ENCODE data around the gene FAR1. TPM values are rescaled to one million over a fixed set of nuclear protein-coding genes. Genes with fewer than 3 reads are reported as not detected.

Gene FAR1
- total and polyA plus RNA-seq, 2 of the 4 experiments (the other 2 are of a cell fraction): 35.3 to 119 TPM

DNA sequence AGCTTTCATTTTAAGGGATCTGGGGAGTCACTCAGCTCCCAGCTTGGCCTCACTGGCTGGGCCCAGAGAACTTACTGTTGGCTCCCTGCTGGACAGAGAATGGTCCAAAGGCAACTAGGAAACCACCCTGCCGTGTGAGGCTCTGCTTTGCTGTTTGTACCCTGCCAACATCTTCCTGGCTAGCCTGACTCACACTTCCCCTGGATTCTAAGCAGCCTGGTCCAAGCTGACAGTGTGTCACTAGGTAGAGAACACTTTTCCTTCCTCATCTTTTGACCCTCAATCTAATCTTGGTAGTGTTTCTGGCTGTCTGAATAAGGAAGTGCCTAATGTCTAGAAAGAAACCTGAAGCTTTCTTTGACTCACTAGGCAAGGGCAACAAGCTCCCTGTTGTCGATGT lies 76.7 kb downstream of the FAR1 start:
- ATAC-seq (ENCODE audit: low read depth): no peak
- no peak overlapping the region for H3K18ac ChIP-seq (ENCODE audit: low read depth, low read length)
- H2BK20ac ChIP-seq (ENCODE audit: low read depth, low read length): no peak overlapping the region
- H3K36me3 ChIP-seq (ENCODE audit: control insufficient read depth, insufficient read depth, low read length): no peaks in the 10 kb centered on the region
- H2BK5ac ChIP-seq (ENCODE audit: low read depth, low read length, poor library complexity, severe bottlenecking): no peak overlapping the region
- TF ChIP-seq MAZ (IDR thresholded peaks at IDR 0.05; ENCODE audit: borderline replicate concordance, low read depth, low read length) (no peak), FOS (IDR thresholded peaks at IDR 0.05; ENCODE audit: low read depth, low read length) (no peak), RCOR1 (IDR thresholded peaks at IDR 0.05; ENCODE audit: insufficient replicate concordance, low read length) (no peak), MAFK (IDR thresholded peaks at IDR 0.05; ENCODE audit: low read depth, low read length) (no peak), BHLHE40 (IDR thresholded peaks at IDR 0.05; ENCODE audit: low read depth, low read length) (no peak), NFE2L2 (IDR thresholded peaks at IDR 0.05; ENCODE audit: low read depth, low read length) (no peak)
- TF ChIP-seq, protein P1, sequence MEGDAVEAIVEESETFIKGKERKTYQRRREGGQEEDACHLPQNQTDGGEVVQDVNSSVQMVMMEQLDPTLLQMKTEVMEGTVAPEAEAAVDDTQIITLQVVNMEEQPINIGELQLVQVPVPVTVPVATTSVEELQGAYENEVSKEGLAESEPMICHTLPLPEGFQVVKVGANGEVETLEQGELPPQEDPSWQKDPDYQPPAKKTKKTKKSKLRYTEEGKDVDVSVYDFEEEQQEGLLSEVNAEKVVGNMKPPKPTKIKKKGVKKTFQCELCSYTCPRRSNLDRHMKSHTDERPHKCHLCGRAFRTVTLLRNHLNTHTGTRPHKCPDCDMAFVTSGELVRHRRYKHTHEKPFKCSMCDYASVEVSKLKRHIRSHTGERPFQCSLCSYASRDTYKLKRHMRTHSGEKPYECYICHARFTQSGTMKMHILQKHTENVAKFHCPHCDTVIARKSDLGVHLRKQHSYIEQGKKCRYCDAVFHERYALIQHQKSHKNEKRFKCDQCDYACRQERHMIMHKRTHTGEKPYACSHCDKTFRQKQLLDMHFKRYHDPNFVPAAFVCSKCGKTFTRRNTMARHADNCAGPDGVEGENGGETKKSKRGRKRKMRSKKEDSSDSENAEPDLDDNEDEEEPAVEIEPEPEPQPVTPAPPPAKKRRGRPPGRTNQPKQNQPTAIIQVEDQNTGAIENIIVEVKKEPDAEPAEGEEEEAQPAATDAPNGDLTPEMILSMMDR (conservative IDR thresholded peaks at IDR 0.05; ENCODE audit: low read depth, low read length): no peak
- TF ChIP-seq, protein P2, sequence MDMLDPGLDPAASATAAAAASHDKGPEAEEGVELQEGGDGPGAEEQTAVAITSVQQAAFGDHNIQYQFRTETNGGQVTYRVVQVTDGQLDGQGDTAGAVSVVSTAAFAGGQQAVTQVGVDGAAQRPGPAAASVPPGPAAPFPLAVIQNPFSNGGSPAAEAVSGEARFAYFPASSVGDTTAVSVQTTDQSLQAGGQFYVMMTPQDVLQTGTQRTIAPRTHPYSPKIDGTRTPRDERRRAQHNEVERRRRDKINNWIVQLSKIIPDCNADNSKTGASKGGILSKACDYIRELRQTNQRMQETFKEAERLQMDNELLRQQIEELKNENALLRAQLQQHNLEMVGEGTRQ (IDR thresholded peaks at IDR 0.05; ENCODE audit: low read depth, low read length): no peak
- POLR2A ChIA-PET (ENCODE audit: unreplicated experiment): no interaction called here
- H2BK120ac ChIP-seq (ENCODE audit: low read depth, low read length): no peak overlapping the region
- peak; percentile 2 for DNase-seq
- H3K9me1 ChIP-seq (ENCODE audit: insufficient read depth, low read length): 0 out of 2 replicates have a peak, but pooled peaks cover 3% of the 10 kb centered on the region
- no peaks in the 10 kb centered on the region for H4K20me1 ChIP-seq (ENCODE audit: insufficient read depth, low read length)
- H3K23ac ChIP-seq (ENCODE audit: low read depth, low read length): no peak overlapping the region
- H3K14ac ChIP-seq (replicated peaks; ENCODE audit: low read depth, low read length): no peak overlapping the region
- H3K4ac ChIP-seq (ENCODE audit: low read depth, low read length): no peak overlapping the region
- intact Hi-C loops (cut with micrococcal nuclease): no loop called here
- no peaks in the 10 kb centered on the region for H3K4me1 ChIP-seq (ENCODE audit: control insufficient read depth, insufficient read depth, low read length)
- no peak overlapping the region for H4K5ac ChIP-seq (ENCODE audit: low read depth, low read length)
- H2AFZ ChIP-seq (replicated peaks; ENCODE audit: low read length, poor library complexity): no peak overlapping the region
- no peak overlapping the region for H3K4me3 ChIP-seq (ENCODE audit: insufficient read depth, low read depth, low read length)
- no CpG with 5 or more reads among the region's 2 CpGs for WGBS, 2 experiments (ENCODE audit: extremely low coverage in 2 of 2, insufficient read length in 1 of 2)
- H3K9ac ChIP-seq (ENCODE audit: low read depth, low read length): no peak overlapping the region
- H3K27me3 ChIP-seq (ENCODE audit: control insufficient read depth, insufficient read depth, low read length): peaks cover 4% of the 10 kb centered on the region
- H3K4me2 ChIP-seq (ENCODE audit: low read depth, low read length): no peak overlapping the region
- no TSS peak for BruUV-seq (replicated peaks)
- CTCF ChIA-PET: no interaction called here
- H3K79me1 ChIP-seq (ENCODE audit: low read depth in 1 of 2, low read length in 2 of 2): no peaks in the 10 kb centered on the region
- in situ Hi-C loops (cut with MboI; ENCODE audit: low sequenced_read_pairs): no loop called here
- no peak overlapping the region for H4K91ac ChIP-seq (ENCODE audit: insufficient read depth, low read depth, low read length)
- dilution Hi-C loops (cut with HindIII; ENCODE audit: low sequenced_read_pairs, unreplicated experiment): no loop called here
- no peak overlapping the region for H3K56ac ChIP-seq (ENCODE audit: extremely low read depth, insufficient read depth, low read length)
- no peak overlapping the region for H4K8ac ChIP-seq (ENCODE audit: low read depth in 2 of 2, low read length in 2 of 2)
- H3K27ac ChIP-seq (ENCODE audit: insufficient read depth, low read length): no peak overlapping the region
- H3K9me3 ChIP-seq (ENCODE audit: control insufficient read depth, insufficient read depth, low read length): peaks cover 2% of the 10 kb centered on the region; the same call in 1 of the 2 replicates
- no peak overlapping the region for H2AK5ac ChIP-seq (ENCODE audit: low read depth, low read length)
- H2BK15ac ChIP-seq (ENCODE audit: low read depth, low read length): no peak overlapping the region
- H2AK9ac ChIP-seq (replicated peaks; ENCODE audit: low read depth, low read length, poor library complexity): no peak overlapping the region
